Mammary epithelial cell (primary cell): ENCODE measurements around the gene PHIP.

Experiments used
- CTCF ChIP-seq, 2 donors: IDR thresholded peaks in 1 of 2; conservative IDR thresholded peaks in 1 of 2; 2 replicates each; pipeline ENCODE4 v1.5.1; 2011 to 2012; ENCODE audit warnings: inconsistent platforms in 2 of 2, low read length in 2 of 2, mild to moderate bottlenecking in 2 of 2, control low read depth in 1 of 2, low read depth in 1 of 2; ENCODE audit not compliant: insufficient read depth in 1 of 2; ENCODE audit errors: extremely low read depth in 1 of 2
- EZH2 ChIP-seq: IDR thresholded peaks from 2 replicates; pipeline ENCODE4 v1.6.1; 2012; ENCODE audit warnings: low read length, inconsistent platforms, borderline replicate concordance

- TF ChIP-seq CTCF (conservative IDR thresholded peaks at IDR 0.05 in 1 of 2, IDR thresholded peaks at IDR 0.05 in 1 of 2; ENCODE audit: extremely low read depth in 1 of 2, insufficient read depth in 1 of 2, low read depth in 1 of 2, low read length in 2 of 2) (no peak), EZH2 (no peak)
Measured at GRCh38 chr6:78942446-78942845, 135.6 kb downstream of the PHIP start.
